AG04450 (cell line): ENCODE results near the gene CCDC142. TPM values are rescaled to one million over a fixed set of nuclear protein-coding genes. Genes with fewer than 3 reads are reported as not detected.

ENCODE experiments used
- CTCF ChIA-PET: fragments of 300-600, 350-600 bp; formaldehyde crosslinking; extraction: SDS; loops from one replicate; lab custom pipeline; 2022; ENCODE audit warnings: antibody characterized with exemption, inconsistent platforms; lab: Charles Lee
- POLR2A ChIA-PET: fragments of 350-600 bp; formaldehyde crosslinking; extraction: SDS; loops from one replicate; lab custom pipeline; 2021; ENCODE audit warnings: antibody characterized with exemption, inconsistent platforms; lab: Yijun Ruan, JAX
- DNase-seq: peaks from one replicate; pipeline ENCODE4 v3.0.0-alpha.2; 2011; ENCODE audit warnings: low read depth, low spot score
- H3K27ac ChIP-seq: one replicate; pipeline ENCODE4 v1.5.1; 2012; ENCODE audit warnings: low read depth, low read length, control low read depth
- H3K27me3 ChIP-seq: one replicate; pipeline ENCODE4 v1.6.0; 2012; ENCODE audit warnings: low read length; ENCODE audit not compliant: control insufficient read depth, insufficient read depth
- H3K4me3 ChIP-seq: 2 replicates; pipeline ENCODE4 v1.5.1; 2011; ENCODE audit warnings: mild to moderate bottlenecking, low read depth, low read length, control low read depth
- H3K9me3 ChIP-seq: 2 replicates; pipeline ENCODE4 v1.5.1; 2012; ENCODE audit warnings: low read length; ENCODE audit not compliant: control insufficient read depth, insufficient read depth
- polyA plus RNA-seq: library from polyadenylated mRNA; depleted of rRNA; stranded (reverse); fragments of >200 nt; gene quantifications from 2 replicates; pipeline ENCODE4 v1.2.3, GENCODE V29; 2011
- TF ChIP-seq, protein P1 (sequence below): IDR thresholded peaks from 2 replicates; pipeline ENCODE4 v1.5.1; 2011; ENCODE audit warnings: low read depth, low read length, control low read depth, inconsistent platforms

The CCDC142 gene
- polyA plus RNA-seq, 1 experiment: 4.5 TPM

DNA sequence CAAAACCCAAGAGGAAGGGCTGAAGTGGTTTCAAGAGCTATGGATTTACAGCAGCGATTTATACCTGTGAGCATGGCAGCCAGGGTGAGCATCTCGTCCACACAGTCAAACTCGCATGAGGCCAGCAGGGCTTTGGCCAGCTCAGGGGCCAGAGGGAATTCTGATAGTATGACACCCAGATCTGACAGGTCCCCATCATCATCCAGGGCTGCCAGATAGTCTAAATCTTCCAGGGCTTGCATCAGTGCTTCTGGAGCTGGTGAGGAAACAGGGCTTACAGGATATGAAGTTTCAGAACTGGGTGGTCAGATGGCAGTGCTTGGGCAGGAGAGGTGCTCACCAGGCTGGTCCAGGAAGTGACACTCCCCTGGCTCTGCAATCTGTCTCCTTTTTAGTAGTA, 39.7 kb upstream of the CCDC142 start:
- Histone ChIP-seq H3K27me3 (peaks cover 48% of the 10 kb centered on the region), H3K4me3 (no peak overlapping the region), H3K9me3 (peaks cover 5% of the 10 kb centered on the region; the same call in 1 of the 2 replicates), H3K27ac (no peak overlapping the region)
- TF ChIP-seq, protein P1, sequence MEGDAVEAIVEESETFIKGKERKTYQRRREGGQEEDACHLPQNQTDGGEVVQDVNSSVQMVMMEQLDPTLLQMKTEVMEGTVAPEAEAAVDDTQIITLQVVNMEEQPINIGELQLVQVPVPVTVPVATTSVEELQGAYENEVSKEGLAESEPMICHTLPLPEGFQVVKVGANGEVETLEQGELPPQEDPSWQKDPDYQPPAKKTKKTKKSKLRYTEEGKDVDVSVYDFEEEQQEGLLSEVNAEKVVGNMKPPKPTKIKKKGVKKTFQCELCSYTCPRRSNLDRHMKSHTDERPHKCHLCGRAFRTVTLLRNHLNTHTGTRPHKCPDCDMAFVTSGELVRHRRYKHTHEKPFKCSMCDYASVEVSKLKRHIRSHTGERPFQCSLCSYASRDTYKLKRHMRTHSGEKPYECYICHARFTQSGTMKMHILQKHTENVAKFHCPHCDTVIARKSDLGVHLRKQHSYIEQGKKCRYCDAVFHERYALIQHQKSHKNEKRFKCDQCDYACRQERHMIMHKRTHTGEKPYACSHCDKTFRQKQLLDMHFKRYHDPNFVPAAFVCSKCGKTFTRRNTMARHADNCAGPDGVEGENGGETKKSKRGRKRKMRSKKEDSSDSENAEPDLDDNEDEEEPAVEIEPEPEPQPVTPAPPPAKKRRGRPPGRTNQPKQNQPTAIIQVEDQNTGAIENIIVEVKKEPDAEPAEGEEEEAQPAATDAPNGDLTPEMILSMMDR: no peak
- ChIA-PET POLR2A (no interaction called here), CTCF (interaction anchor here (1.8 kb wide), 1 partner anchor 66 kb away, joined by 4 read pairs; no protein-coding TSS in a partner anchor)
- no peak for DNase-seq

GRCh38 chr2:74516650-74517049, 33.9 kb upstream of the CCDC142 start:
- ChIA-PET CTCF (no interaction called here), POLR2A (no interaction called here)
- DNase-seq: no peak
- no peak overlapping the region for H3K27ac ChIP-seq
- TF ChIP-seq, protein P1: no peak
- peaks cover 85% of the 10 kb centered on the region for H3K27me3 ChIP-seq
- H3K9me3 ChIP-seq: peaks cover 18% of the 10 kb centered on the region; the same call in 1 of the 2 replicates
- no peak overlapping the region for H3K4me3 ChIP-seq

GRCh38 chr2:74515981-74516633, 33.3 kb upstream of the CCDC142 start:
- POLR2A ChIA-PET: no interaction called here
- Histone ChIP-seq H3K27me3 (peaks cover 89% of the 10 kb centered on the region), H3K4me3 (peak overlapping the region; percentile 7; the same call in 1 of the 2 replicates), H3K9me3 (peaks cover 18% of the 10 kb centered on the region; the same call in 1 of the 2 replicates), H3K27ac (no peak overlapping the region)
- no peak for DNase-seq
- CTCF ChIA-PET: no interaction called here
- TF ChIP-seq, protein P1: no peak

- CTCF ChIA-PET: no interaction called here
- Histone ChIP-seq H3K27ac (no peak overlapping the region), H3K27me3 (peaks cover 89% of the 10 kb centered on the region), H3K9me3 (peaks cover 18% of the 10 kb centered on the region; the same call in 1 of the 2 replicates), H3K4me3 (no peak overlapping the region)
- TF ChIP-seq, protein P1: no peak
- POLR2A ChIA-PET: no interaction called here
- DNase-seq: no peak
These were observed 32.6 kb upstream of the CCDC142 start for GRCh38 chr2:74515271-74515980.
